HG02885 (cell line): ENCODE results near the gene PJA2.
"Not testable (repeated sequence)": the region's sequence is repeated elsewhere in the genome, so short reads cannot be mapped to it uniquely, and the experiment has no call there.

Experiments
- ATAC-seq: cut with Tn5 transposase; IDR thresholded peaks from one replicate; pipeline ENCODE4 v1.9.1; 2021; ENCODE audit warnings: mild to moderate bottlenecking; ENCODE audit not compliant: unreplicated experiment, poor library complexity

PJA2 gene

DNA sequence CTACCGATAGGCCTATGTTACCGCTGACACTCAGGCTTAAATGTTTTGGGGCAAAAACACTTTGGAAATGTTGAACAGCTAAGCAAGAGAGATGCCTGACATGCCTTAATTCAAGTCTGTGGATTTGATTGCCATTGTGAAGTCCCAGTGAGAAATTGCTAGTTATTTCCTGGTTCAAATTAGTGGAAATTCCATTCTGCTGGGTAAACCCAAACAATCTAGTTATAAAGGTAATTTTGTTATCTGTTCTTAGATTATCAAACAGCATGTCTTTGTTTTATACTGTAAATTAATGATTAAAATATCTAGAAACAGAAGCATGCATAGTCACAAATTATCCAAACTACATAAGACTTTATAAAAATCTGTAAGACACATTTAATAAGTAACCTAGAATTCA lies 96.6 kb downstream of the PJA2 start:
- ATAC-seq, result no peak

DNA sequence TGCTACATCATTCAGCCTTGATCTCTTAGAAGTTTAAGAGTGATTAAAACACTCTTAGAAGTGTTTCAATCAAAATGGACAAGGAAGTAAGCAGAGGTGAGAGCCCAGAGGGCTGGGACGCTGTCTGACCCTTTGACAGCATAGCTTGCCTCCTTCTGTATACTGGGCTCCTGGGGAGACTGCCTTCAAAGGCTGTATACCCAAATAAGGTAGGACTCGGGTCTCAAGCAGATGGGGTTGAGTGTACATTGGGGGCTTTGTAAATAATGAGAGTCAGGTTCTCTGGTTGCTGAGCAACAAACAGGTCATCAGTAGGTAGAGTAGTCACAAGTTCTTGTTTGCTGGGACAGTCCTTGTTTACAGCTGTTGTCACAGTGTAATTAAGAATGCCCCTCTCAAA lies 97.1 kb downstream of the PJA2 start:
- no peak for ATAC-seq

DNA sequence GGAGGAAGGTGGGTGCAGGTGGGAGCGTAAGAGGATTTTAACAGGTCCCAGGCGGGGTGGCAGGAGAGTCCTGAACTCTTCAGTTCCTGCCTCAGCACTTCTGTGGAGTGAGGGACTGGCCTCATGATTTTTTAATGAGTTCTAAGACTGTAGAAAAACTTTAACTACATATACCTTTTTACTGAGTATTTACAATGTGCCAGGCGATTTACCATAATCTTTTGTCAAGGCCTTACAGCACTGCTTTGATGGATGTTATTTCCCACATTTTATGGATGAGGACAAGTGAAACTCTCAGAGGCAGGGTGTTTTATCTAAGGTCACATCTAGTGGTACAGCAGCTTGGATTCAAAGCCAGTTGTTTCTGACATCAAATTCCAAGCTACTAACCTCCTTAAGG lies 99.5 kb downstream of the PJA2 start:
- ATAC-seq, result no peak

DNA sequence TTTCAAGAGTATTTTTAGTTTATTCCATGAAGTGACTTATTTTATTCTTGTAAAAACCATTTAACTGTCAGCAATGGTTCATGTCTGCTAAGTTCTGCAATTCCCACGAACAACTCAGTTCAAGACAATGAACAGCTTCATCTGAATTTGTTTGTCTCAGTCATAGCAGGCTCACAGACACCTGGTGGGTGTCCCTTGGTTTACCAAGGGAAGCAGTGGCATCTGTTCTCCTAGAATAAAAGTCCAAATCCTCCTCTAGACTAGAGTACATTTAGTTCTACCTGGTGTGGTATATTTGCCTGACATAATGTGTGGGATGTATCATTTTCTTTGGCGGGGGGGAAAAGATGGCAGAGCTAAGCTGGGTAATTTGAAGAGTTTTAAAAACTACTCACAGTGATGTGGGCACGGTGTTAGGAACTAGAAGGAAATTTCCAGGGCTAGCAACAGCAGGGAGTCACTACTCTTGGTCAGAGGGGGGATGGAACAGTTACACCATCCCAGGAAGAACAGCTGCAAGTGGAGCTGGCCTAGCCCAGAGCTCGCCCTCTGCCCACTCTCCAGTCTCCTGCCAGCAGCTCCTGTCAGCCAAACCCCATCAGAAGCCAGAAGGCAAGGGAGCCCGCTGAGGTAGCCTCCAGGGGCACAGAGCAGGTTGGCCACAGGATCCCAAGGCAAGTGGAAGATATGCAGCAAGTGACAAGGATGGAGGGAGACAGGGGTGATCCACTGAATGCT lies 100.3 kb downstream of the PJA2 start:
- ATAC-seq, result no peak

DNA sequence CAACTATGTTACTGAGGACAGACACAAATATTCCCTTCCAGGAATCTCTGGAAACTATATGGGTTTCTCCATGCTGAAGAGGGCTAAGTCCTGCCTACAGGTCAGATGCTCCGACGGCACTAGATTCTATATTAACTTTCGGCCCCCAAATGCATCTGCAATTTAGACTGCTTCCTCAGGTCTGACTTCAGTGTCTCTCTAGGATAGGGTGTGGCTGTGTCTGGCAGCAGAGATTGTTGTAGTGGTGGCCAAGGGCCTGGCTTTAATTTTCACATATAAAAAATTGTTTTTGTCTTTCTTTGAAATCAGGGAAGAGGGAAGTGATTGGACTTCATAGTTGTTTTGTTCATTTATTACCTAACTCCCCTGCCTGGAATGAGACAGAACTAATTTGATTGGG lies 101.8 kb downstream of the PJA2 start:
- no peak for ATAC-seq

DNA sequence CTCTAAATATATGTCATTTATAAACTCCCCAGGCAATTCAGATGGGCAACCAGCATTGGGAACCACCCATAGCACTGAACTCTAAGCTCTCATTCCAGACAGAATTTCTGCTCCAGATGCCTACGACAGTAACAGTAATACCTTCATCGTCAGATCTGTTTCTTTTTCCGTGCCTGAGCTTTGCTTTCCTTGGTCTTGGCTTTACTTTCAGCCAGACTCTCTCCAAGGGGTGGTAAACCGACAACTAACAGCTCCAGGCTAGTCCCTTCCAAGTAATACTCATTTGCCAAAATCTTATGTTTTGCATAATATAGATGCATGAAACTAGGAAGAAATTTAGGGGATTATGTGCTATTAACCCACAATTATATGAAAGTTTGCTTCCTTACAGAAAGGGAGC lies 102.3 kb downstream of the PJA2 start:
- ATAC-seq, result no peak

DNA sequence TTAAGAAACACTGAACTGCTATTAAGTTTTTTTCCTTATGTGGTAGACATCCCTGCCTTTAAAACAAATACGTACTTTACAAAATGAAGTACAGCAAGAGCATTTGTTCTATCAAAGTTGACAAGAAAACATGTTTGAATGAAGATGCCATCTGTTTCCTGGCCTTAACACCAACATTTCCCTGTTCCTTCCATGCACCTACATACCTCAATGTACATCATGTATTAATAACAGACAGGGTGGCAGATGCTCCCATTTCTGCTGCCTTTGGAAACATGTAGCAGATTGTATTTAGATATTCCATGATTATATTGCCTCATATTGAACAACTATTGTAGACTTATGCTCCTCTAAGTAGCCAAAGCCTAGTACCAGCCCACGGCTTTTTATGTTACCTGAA lies 104.4 kb downstream of the PJA2 start:
- ATAC-seq, result no peak

DNA sequence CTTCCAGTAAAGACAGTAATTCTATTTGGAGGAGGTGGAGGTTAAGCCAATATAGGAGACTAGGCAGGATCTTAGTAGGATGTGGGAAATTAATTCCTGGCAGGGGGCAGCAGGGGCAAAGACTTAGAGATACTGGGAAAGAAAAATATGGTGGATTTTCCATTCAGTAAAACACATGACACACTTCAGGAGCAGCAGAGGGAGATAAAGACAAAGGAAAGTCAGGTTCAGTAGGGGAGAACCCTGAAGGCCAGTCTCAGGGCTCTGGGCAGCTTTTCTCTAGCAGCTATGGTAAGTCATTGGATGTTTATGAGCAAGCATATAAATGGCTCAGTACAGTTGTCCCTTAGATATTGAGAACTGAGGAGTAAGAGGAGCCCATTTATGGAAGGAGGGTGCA lies 105.5 kb downstream of the PJA2 start:
- no peak for ATAC-seq

DNA sequence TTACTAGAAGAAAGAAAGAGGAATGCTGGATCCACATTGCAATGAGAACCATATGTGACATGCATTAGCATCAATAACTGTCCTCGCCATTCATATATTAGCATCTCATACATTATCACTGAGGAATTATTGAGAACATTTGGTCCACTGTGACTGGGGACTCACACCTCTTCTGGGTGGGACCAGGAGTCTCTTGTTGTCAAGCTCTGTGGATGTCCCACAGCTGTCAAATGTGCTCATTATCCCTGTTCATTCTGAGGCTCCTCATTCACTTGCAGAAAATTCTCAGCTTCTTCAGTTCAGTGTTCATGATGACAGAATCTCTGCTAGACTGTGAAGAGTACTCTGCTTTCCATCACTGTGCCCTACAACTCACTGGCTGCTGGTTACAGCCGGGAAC lies 109.4 kb downstream of the PJA2 start:
- no peak for ATAC-seq

DNA sequence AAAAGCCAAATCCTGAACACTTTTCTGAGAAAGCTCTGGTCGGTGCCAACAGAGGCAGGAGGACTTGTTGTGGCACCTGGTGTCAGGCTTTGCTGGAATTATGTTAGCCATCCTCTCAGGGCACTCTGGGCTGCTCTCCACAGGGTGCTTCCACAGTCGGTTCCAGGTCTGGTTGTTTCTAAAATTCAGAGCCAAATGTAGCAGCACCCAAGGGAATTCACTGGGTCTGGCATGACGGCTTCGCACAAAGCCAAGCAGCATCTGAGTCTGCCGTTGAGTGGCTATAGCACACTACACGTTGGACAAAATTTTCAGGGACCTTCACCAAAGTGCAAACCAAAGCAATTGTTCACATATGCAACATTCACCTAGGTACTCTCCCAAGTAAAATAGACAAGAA lies 110.2 kb downstream of the PJA2 start:
- no peak for ATAC-seq

DNA sequence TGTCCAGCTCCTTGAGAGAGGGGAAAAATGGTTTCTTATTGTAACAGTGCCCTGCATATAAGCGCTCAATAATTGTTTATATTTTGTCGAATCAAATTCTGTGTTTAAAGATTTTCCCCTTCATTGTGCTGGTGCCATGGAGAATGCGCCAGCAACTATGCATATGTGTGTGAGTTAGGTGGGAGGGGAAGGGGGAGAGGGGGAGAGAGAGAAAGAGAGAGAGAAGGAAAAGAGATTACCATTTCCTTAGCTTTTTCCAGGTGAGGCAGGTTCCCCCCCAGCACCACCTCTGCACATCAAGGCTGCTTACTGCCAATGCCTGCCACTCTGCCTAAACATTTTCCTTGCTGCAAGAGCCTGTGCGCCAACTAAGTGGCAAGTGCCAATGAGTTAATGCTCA lies 111.0 kb downstream of the PJA2 start:
- ATAC-seq, result no peak

DNA sequence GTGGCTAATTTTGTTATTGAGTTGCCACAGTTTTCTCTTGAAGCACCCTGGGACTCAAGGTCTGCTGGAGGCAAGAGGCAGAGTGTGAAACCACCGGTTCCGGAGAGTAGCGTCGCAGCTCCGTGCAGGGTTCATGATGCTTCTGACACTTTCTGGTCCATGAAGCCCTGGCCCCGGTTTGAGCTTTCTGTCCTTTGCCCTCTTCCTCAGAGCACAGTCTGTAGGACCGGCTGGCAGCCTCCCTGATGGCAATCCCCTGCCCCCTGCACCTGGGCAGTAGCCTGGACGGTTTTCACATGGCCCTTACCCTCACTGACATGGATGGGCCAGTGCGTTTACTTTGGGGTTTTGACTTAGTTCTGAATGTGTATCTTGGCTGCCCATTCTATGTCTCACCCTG lies 111.9 kb downstream of the PJA2 start:
- ATAC-seq, result no peak

DNA sequence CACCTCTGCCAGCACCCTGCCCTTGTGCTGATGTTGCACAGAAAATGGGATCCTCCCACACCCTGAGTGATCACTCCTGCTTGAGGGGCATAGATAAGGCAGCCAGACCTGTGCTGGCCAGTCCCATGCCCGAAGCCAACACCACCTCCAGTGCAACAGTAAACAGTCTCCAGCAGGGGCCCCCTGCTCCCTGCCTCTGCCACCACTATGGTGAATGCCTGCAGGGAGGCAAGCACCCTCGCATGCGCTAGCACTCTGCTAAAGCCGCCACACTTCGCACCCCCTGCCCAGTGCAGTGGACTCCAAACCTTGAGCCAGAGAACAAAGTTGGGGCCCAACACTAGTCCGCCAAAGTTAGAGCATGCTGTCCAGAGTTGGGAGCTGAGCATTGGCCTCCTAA lies 118.7 kb downstream of the PJA2 start:
- ATAC-seq, result no peak

DNA sequence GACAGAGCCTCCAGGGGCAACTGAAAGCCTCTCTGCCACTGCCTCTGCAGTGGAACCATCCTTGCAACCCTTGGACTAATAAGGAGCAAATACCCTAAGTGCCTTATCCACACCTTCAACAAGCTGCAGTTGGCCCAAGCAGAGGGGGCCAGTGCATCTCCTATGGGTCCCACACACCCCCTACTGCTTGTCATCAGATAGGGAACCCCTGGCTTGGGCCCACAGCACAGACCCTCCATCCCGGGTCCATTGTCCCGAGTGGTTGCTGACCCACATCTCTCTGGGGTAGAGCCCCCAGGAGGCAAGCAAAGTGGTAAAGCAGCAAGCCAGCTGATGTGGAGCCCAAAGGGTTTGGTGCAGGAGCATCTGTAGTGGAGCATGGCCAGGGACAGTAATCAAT lies 119.5 kb downstream of the PJA2 start:
- no peak for ATAC-seq

DNA sequence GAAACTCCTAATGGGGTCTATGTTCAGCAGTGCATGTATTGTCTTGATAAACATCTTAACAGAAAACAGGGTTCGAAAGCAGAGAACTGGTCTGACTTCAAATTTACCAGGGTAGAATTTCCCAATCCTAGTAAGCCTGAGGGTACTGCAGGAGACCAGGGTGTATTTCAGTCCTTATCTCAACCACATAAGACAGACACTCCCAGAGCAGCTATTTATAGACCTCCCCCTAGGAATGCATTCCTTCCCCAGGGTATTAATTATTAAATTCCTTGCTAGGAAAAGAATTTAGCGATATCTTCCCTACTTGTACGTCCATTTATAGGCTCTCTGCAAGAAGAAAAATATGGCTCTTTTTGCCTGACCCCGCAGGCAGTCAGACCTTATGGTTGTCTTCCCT lies 123.1 kb downstream of the PJA2 start:
- ATAC-seq, result not testable (repeated sequence)
